GM10847 (cell line): ENCODE measurements around the gene ABHD5.

Source experiments
- POLR2A ChIP-seq: IDR thresholded peaks from 2 replicates; pipeline ENCODE4 v1.6.1; 2011; ENCODE audit not compliant: insufficient read length; ENCODE audit errors: extremely low read depth

ABHD5 gene

GRCh38 chr3:43707998-43708397 lies 17.3 kb downstream of the ABHD5 start:
- TF ChIP-seq POLR2A = no peak

GRCh38 chr3:43709022-43709421 lies 18.3 kb downstream of the ABHD5 start:
- TF ChIP-seq POLR2A = no peak

- TF ChIP-seq POLR2A = no peak
These were observed 19.9 kb downstream of the ABHD5 start for GRCh38 chr3:43710607-43711006.

- no peak for TF ChIP-seq POLR2A
These were observed 27.6 kb downstream of the ABHD5 start for GRCh38 chr3:43718296-43718695.

- no peak for TF ChIP-seq POLR2A
These were observed 32.5 kb downstream of the ABHD5 start for GRCh38 chr3:43723121-43723734.

- TF ChIP-seq POLR2A = no peak
These were observed 35.8 kb downstream of the ABHD5 start for GRCh38 chr3:43726521-43726920.

GRCh38 chr3:43727930-43728329 lies 37.2 kb downstream of the ABHD5 start:
- TF ChIP-seq POLR2A = no peak

- TF ChIP-seq POLR2A = no peak
These were observed 37.7 kb downstream of the ABHD5 start for GRCh38 chr3:43728476-43728875.

- TF ChIP-seq POLR2A = no peak
These were observed 38.2 kb downstream of the ABHD5 start for GRCh38 chr3:43728947-43729346.

- TF ChIP-seq POLR2A = no peak
These were observed 39.1 kb downstream of the ABHD5 start for GRCh38 chr3:43729707-43730414.

- no peak for TF ChIP-seq POLR2A
These were observed 42.1 kb downstream of the ABHD5 start for GRCh38 chr3:43732747-43733425.

GRCh38 chr3:43733459-43734384 lies 43.0 kb downstream of the ABHD5 start:
- TF ChIP-seq POLR2A = no peak

GRCh38 chr3:43734685-43735084 lies 43.9 kb downstream of the ABHD5 start:
- TF ChIP-seq POLR2A = no peak

GRCh38 chr3:43735618-43736017 lies 44.9 kb downstream of the ABHD5 start:
- no peak for TF ChIP-seq POLR2A
